Memory B cell (primary cell): Measurements from ENCODE around the gene ANKS6.

ENCODE experiments used
- ATAC-seq: fragments of 150-1000 bp; cut with Tn5 transposase; 2 replicates; pipeline ENCODE4 v1.10.0; 2021; ENCODE audit warnings: low read depth, mild to moderate bottlenecking, moderate library complexity
- DNase-seq, 2 donors: peaks; one replicate each; pipeline ENCODE4 v3.0.0; 2022; ENCODE audit warnings: low spot score in 2 of 2
- H3K27ac Mint-ChIP-seq: one replicate; pipeline ENCODE4 v1.8.0; 2022; ENCODE audit warnings: mild to moderate bottlenecking, moderate library complexity, mixed read lengths
- H3K27me3 Mint-ChIP-seq: one replicate; pipeline ENCODE4 v1.8.0; 2022; ENCODE audit warnings: mixed read lengths
- H3K36me3 Mint-ChIP-seq: one replicate; pipeline ENCODE4 v1.8.0; 2022; ENCODE audit warnings: mild to moderate bottlenecking, mixed read lengths
- H3K4me1 Mint-ChIP-seq: one replicate; pipeline ENCODE4 v1.8.0; 2022; ENCODE audit warnings: mixed read lengths
- H3K4me3 Mint-ChIP-seq: one replicate; pipeline ENCODE4 v1.8.0; 2022; ENCODE audit warnings: mild to moderate bottlenecking, moderate library complexity, mixed read lengths
- H3K9me3 Mint-ChIP-seq: one replicate; pipeline ENCODE4 v1.8.0; 2022; ENCODE audit warnings: mixed read lengths

ANKS6 gene

GRCh38 chr9:98807070-98807813 lies 10.9 kb upstream of the ANKS6 start, which contains the start of gene GALNT12:
GALNT12 (plus strand) TSS chr9:98807670; CDS start chr9:98807699, 29 bp downstream.
- peak; percentile 84 for ATAC-seq
- Mint-ChIP-seq H3K4me1 (peaks cover 12% of the 10 kb centered on the region), H3K9me3 (no peaks in the 10 kb centered on the region), H3K4me3 (peak within 1 kb of the TSS; percentile 94), H3K36me3 (no peaks in the 10 kb centered on the region), H3K27me3 (peaks cover 5% of the 10 kb centered on the region), H3K27ac (no peak within 1 kb of the TSS)
- DNase-seq, result peak in 1 of 2 donors; percentile 35

DNA sequence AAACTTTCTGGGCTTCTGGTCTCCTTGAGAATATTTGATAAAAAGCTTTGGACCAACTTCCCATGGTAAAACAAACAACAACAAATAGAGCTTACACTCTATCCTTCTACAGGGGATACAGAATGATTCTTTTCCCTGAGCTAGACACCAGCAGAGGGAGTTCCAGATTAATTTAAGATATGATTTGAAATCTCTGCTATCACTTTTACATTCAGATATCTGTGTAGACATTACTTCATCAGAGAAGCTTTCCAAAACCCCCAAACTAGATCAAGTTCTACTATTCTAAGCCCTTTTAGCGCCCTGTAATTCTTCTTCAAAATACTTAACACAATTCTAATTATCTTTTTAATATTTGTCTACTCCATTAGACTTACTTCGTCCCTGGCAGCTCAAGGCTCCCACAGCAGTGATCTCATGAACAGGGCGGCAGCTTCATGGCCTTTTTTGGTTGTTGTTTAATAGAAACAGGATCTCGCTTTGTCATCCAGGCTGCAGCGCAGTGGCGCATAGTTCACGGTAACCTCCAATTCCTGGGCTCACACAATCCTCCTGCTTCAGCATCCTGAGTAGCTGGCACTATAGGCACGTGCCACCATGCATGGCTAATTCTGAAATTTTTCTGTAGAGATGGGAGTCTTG lies 10.2 kb upstream of the ANKS6 start:
- no peak for ATAC-seq
- Mint-ChIP-seq H3K4me3 (peak overlapping the region; percentile 94), H3K27me3 (peaks cover 5% of the 10 kb centered on the region), H3K4me1 (peaks cover 12% of the 10 kb centered on the region), H3K9me3 (no peaks in the 10 kb centered on the region), H3K27ac (no peak overlapping the region), H3K36me3 (no peaks in the 10 kb centered on the region)
- DNase-seq, result no peak

GRCh38 chr9:98805506-98806272 lies 9.3 kb upstream of the ANKS6 start:
- H3K27me3 Mint-ChIP-seq, result peaks cover 5% of the 10 kb centered on the region
- no peak overlapping the region for H3K4me3 Mint-ChIP-seq
- H3K27ac Mint-ChIP-seq, result no peak overlapping the region
- DNase-seq (no peak), ATAC-seq (no peak)
- H3K4me1 Mint-ChIP-seq, result peaks cover 12% of the 10 kb centered on the region
- no peaks in the 10 kb centered on the region for H3K36me3 Mint-ChIP-seq
- H3K9me3 Mint-ChIP-seq, result no peaks in the 10 kb centered on the region

GRCh38 chr9:98804083-98804482 lies 7.7 kb upstream of the ANKS6 start:
- no peaks in the 10 kb centered on the region for H3K36me3 Mint-ChIP-seq
- ATAC-seq (no peak), DNase-seq (no peak)
- H3K27me3 Mint-ChIP-seq, result peaks cover 4% of the 10 kb centered on the region
- H3K27ac Mint-ChIP-seq, result no peak overlapping the region
- no peak overlapping the region for H3K4me3 Mint-ChIP-seq
- peaks cover 12% of the 10 kb centered on the region for H3K4me1 Mint-ChIP-seq
- no peaks in the 10 kb centered on the region for H3K9me3 Mint-ChIP-seq

DNA sequence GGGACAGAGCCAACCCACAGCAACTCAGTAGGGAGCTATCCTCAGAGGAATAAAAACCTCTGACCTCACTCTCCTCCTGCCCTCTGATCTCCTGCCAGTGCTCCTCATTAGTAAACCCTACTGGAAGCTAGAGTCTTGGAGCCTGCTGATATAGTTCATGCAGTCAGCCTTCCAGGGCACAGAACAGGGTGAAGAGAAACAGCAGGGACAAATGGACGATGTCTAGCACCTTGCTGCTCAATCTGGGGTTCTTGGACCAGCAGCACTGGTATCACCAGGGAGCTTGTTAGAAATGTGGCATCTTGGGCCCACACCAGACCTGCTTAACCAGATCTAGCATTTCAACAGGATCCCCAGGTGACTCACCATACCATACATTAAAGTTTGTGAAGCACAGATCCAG lies 5.6 kb upstream of the ANKS6 start:
- no peak for ATAC-seq

DNA sequence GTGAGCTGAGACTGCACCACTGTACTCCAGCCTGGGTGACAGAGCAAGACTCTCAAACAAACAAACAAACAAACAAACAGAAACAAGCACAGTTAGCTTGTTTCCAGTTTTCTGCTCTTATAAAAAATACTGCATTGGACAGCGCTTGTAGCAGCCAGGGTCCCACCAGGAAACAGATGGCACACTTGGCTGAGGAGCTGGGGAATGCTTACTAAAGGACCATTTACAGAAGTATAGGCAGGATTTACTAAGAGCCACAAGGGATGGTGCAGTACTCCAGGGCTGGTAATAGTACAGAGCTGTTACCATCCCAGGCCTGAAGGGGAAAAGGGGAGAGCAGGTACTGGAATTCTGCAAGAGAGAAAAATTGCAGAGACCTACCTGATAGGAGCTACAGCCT lies 5.2 kb upstream of the ANKS6 start:
- Mint-ChIP-seq H3K27ac (no peak overlapping the region), H3K27me3 (peaks cover 3% of the 10 kb centered on the region), H3K36me3 (no peaks in the 10 kb centered on the region), H3K4me3 (no peak overlapping the region), H3K4me1 (peaks cover 2% of the 10 kb centered on the region), H3K9me3 (peaks cover 1% of the 10 kb centered on the region)
- DNase-seq (no peak), ATAC-seq (no peak)

More for the DNA sequence above, 5.6 kb upstream of the ANKS6 start:
- Mint-ChIP-seq H3K4me3 (no peak overlapping the region), H3K27ac (no peak overlapping the region), H3K4me1 (peaks cover 1% of the 10 kb centered on the region), H3K27me3 (peaks cover 3% of the 10 kb centered on the region), H3K9me3 (peaks cover 1% of the 10 kb centered on the region), H3K36me3 (no peaks in the 10 kb centered on the region)
- DNase-seq, result no peak

DNA sequence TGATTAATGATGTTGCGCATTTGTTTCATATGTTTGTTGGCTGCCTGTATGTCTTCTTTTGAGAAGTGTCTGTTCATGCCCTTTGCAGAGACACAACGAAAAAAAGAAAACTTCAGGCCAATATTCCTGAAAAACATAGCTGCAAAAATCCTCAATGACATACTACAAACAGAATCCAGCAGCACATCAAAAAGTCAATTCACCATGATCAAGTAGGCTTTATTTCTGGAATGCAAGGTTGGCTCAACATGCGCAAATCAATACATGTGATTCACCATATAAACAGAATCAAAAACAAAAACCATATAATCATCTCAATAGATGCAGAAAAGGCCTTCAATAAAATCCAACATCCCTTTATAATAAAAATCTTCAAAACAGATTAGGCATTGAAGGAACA lies 1.9 kb upstream of the ANKS6 start:
- Mint-ChIP-seq H3K27me3 (peaks cover under 1% of the 10 kb centered on the region), H3K27ac (no peak overlapping the region), H3K9me3 (peaks cover 1% of the 10 kb centered on the region), H3K4me1 (peaks cover 16% of the 10 kb centered on the region), H3K4me3 (no peak overlapping the region), H3K36me3 (no peaks in the 10 kb centered on the region)
- DNase-seq (no peak), ATAC-seq (no peak)

DNA sequence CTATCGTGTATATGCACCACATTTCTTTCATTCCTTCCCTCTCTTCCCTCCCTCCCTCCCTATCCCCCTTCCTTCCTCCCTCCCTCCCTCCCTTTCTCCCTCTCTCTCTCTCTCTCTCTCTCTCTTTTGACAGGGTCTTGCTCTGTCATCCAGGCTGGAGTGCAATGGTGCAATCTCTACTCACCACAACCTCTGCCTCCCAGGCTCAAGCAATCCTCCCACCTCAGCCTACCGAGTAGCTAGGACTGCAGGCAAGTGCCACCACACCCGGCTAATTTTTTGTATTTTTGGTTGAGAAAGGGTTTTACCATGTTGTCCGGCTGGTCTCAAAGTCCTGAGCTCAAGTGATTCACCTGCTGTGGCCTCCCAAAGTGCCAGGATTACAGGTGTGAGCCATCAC lies 1.1 kb upstream of the ANKS6 start:
- Mint-ChIP-seq H3K4me3 (peak overlapping the region; percentile 93), H3K9me3 (peaks cover 1% of the 10 kb centered on the region), H3K27me3 (no peaks in the 10 kb centered on the region), H3K36me3 (no peaks in the 10 kb centered on the region), H3K27ac (peak overlapping the region; percentile 79), H3K4me1 (peaks cover 16% of the 10 kb centered on the region)
- DNase-seq (no peak), ATAC-seq (no peak)

- H3K4me1 Mint-ChIP-seq, result peaks cover 21% of the 10 kb centered on the region
- peaks cover 1% of the 10 kb centered on the region for H3K9me3 Mint-ChIP-seq
- no peak for DNase-seq
- H3K36me3 Mint-ChIP-seq, result no peaks in the 10 kb centered on the region
- ATAC-seq, result peak; percentile 28
- H3K27ac Mint-ChIP-seq, result no peak overlapping the region
- no peaks in the 10 kb centered on the region for H3K27me3 Mint-ChIP-seq
- H3K4me3 Mint-ChIP-seq, result peak overlapping the region; percentile 30
Observed at GRCh38 chr9:98795970-98796363, 388 bp downstream of the ANKS6 start.

DNA sequence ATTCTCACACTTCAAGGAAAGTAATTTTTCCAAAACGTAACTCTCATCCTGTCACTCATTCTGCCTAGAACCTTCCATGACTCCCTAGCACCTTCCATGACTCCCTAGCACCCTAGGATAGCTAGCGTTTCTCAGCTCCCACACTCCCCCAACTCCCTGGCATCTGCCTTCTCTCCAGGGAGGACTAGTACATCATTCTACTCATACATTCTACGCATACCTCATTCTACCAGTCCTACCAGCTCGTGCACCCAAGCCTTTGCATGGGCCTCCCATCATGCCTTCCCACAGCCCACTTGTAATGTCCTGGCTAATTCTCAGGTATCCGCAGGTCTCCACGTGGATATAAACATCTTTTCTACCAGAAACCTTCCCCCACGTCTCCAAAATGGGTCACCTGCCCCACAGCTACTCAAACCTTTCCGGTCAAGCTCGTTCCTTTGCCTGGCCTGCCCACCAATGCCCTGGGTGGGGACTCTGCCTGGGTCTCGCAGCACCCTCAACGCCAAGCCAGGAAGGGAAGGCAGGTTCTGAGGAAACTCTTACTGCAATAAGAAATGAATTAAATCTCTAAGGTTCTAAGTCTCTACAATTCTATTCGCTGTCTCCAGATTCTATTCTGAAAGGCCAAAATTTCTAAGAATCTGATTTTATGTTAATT lies 930 bp downstream of the ANKS6 start:
- H3K27me3 Mint-ChIP-seq, result no peaks in the 10 kb centered on the region
- DNase-seq, result no peak
- no peaks in the 10 kb centered on the region for H3K36me3 Mint-ChIP-seq
- peaks cover 21% of the 10 kb centered on the region for H3K4me1 Mint-ChIP-seq
- no peak for ATAC-seq
- peaks cover 1% of the 10 kb centered on the region for H3K9me3 Mint-ChIP-seq
- no peak overlapping the region for H3K27ac Mint-ChIP-seq
- peak overlapping the region; percentile 30 for H3K4me3 Mint-ChIP-seq

DNA sequence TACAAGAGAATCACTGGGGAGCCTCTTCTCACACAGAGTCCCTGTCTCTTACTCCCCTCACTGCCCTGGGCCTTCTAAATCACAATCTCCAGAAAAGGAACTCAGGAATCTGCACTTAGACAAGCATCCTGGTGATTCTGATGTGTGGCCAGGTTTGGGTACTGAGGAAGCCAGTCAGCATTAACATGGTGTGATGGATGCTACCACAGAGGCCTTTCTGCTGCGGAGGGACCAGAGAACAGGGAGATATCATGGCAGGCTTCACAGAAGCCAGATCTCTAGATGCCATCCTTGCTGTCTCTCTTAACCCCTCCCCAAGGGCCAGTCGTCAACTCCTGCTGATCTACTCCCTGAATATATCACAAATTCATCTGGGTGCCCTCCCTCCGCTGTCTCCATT lies 1.6 kb downstream of the ANKS6 start:
- DNase-seq (no peak), ATAC-seq (no peak)
- Mint-ChIP-seq H3K27ac (no peak overlapping the region), H3K27me3 (no peaks in the 10 kb centered on the region), H3K36me3 (no peaks in the 10 kb centered on the region), H3K4me3 (peak overlapping the region; percentile 30), H3K9me3 (peaks cover 1% of the 10 kb centered on the region), H3K4me1 (peaks cover 21% of the 10 kb centered on the region)

GRCh38 chr9:98793031-98793430 lies 3.3 kb downstream of the ANKS6 start:
- no peak overlapping the region for H3K27ac Mint-ChIP-seq
- H3K9me3 Mint-ChIP-seq, result no peaks in the 10 kb centered on the region
- no peak for DNase-seq
- H3K36me3 Mint-ChIP-seq, result peaks cover 2% of the 10 kb centered on the region
- no peak overlapping the region for H3K4me3 Mint-ChIP-seq
- no peaks in the 10 kb centered on the region for H3K27me3 Mint-ChIP-seq
- no peak for ATAC-seq
- peaks cover 21% of the 10 kb centered on the region for H3K4me1 Mint-ChIP-seq

GRCh38 chr9:98791608-98792490 lies 4.5 kb downstream of the ANKS6 start:
- peaks cover 2% of the 10 kb centered on the region for H3K36me3 Mint-ChIP-seq
- no peaks in the 10 kb centered on the region for H3K9me3 Mint-ChIP-seq
- no peak overlapping the region for H3K4me3 Mint-ChIP-seq
- DNase-seq (no peak), ATAC-seq (no peak)
- H3K27ac Mint-ChIP-seq, result no peak overlapping the region
- H3K27me3 Mint-ChIP-seq, result no peaks in the 10 kb centered on the region
- H3K4me1 Mint-ChIP-seq, result peaks cover 21% of the 10 kb centered on the region
